GM12865 (cell line): ENCODE data around the gene SHANK1.

Experiments used
- DNase-seq: peaks from one replicate; pipeline ENCODE4 v3.0.0; 2010; ENCODE audit warnings: low read depth
- H3K4me3 ChIP-seq: 2 replicates; pipeline ENCODE4 v1.5.1; 2011; ENCODE audit warnings: mild to moderate bottlenecking, low read depth, low read length, control low read depth
- CTCF ChIP-seq: IDR thresholded peaks from 2 replicates; pipeline ENCODE4 v1.5.1; 2011; ENCODE audit warnings: low read length, control low read depth, low read depth, inconsistent platforms; ENCODE audit not compliant: insufficient read depth; ENCODE audit errors: missing control alignments

SHANK1 gene

DNA sequence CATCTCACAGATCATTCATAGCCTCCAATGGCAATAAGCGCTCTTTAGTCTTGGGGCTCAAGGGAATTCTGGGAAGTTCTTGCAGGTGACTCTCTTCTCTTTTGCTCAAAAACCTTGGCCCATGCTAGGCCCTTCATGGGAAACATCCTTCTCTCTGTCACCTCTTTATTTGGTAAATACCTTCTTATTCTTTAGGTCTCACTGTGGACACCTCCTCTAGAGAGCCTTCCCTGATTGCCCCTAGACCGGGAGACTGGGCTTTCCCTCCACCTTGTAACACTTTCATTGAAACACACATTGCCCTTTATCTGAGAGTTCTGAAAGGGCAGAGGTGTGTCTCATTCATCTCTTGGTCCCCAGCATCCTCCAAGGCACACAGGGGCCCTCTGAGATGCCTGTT is 68.4 kb downstream of the SHANK1 start:
- no peak for TF ChIP-seq CTCF
- no peak for DNase-seq
- no peak overlapping the region for H3K4me3 ChIP-seq

GRCh38 chr19:50649433-50650391 is 69.9 kb downstream of the SHANK1 start, which contains the start of gene C19orf81:
Gene C19orf81, plus strand, starts transcription at chr19:50649445. Its CDS starts 0 bp downstream, at chr19:50649445.
- H3K4me3 ChIP-seq = no peak within 1 kb of the TSS
- no peak for DNase-seq

DNA sequence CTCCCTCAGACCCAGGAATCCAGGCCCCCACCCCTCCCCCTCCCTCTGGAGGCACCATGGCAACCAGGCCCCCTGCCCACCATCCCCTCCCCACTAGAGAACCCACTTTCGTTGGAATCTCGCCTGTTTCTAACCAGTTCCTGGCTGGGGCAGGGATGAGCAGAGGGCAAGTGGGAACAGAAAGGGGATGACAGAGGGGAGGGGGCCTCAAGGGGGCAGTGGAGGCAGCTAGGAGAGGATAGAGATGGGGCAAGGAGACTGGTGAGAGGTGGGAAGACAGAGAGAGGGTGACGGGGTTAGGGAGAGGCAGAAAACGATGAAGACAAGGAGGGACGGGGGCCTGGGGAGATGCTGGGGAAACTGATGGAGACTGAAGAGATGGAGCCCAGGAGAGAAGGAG is 70.9 kb downstream of the SHANK1 start:
- TF ChIP-seq CTCF = no peak
- no peak overlapping the region for H3K4me3 ChIP-seq
- DNase-seq = no peak

More at GRCh38 chr19:50649433-50650391, 69.9 kb downstream of the SHANK1 start, which contains the start of gene C19orf81:
- TF ChIP-seq CTCF = no peak

DNA sequence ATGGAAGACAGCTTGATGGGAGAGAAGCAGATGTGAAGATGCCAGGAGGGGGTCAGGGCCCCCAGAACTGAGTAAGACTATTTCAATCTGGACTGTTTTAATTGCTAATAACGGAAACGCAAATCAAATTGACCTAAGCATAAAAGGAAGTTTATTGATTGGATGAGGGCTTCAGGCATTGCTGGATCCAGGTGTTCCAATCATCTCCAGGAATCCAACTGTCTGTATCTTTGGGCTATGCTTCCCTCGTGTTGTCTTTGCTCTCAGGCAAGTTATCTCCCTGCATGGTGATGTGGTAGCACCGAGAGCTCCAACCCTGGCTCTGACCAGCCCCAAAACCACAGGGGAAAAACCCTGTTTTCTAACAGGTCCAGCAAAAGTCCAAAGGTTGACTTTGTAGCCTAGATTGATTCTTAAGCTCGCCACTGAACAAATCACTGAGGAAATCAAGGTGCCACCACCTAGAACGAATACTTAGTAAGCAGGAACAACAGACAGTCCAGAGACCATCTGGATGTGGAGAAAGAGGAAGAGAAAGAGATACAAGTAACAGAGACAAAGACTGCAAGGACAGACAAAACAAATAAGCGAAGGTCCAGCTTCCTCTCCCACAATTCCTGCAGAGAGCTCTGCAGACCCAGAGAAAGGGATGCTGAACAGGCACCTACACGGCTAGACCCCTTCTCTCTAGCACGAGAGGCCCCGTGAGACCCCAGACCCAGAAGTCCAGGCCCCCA is 71.6 kb downstream of the SHANK1 start:
- no peak for TF ChIP-seq CTCF
- DNase-seq = peak; percentile 8
- no peak overlapping the region for H3K4me3 ChIP-seq

GRCh38 chr19:50646074-50646807 is 73.4 kb downstream of the SHANK1 start:
- H3K4me3 ChIP-seq = no peak overlapping the region
- no peak for DNase-seq
- TF ChIP-seq CTCF = no peak

DNA sequence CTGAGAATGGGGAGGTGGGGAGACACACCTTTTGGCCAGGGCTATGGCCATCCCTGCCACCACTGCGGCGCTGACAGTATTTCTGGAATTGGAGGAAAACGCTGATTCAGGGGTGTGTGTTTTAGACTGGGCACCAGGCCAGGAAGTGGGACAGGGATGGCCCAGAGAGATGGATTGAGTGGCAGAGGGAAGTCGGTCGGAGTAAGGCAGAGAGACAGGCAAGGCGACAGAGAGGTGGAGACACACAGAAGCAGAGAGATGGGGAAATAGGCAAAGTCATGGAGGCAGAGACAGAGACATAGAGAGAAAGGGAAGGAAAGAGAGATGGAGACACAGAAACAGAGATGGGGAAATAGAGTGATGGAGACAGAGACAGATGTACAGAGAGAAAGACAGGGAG is 74.5 kb downstream of the SHANK1 start:
- H3K4me3 ChIP-seq = no peak overlapping the region
- TF ChIP-seq CTCF = no peak
- DNase-seq = no peak
